GM19238 (cell line): ENCODE measurements around the gene EN2.
A peak's percentile ranks its signal among the peaks of the same experiment; 100 is the strongest.

Experiments used
- DNase-seq: peaks from one replicate; pipeline ENCODE4 v3.0.0; 2011; ENCODE audit warnings: low spot score; ENCODE audit not compliant: insufficient read length

EN2 gene

GRCh38 chr7:155458111-155458877 is at the start of gene EN2:
EN2 (plus strand) TSS chr7:155458129; CDS start chr7:155458378, 249 bp downstream.
- no peak for DNase-seq

GRCh38 chr7:155408651-155409586 is 49.0 kb upstream of the EN2 start:
- no peak for DNase-seq

- DNase-seq: no peak
These were observed 47.9 kb upstream of the EN2 start for GRCh38 chr7:155409980-155410379.

GRCh38 chr7:155410431-155410830 is 47.5 kb upstream of the EN2 start:
- no peak for DNase-seq

- no peak for DNase-seq
These were observed 46.1 kb upstream of the EN2 start for GRCh38 chr7:155411718-155412415.

GRCh38 chr7:155412416-155413253 is 45.3 kb upstream of the EN2 start:
- DNase-seq: peak; percentile 81

GRCh38 chr7:155414547-155415492 is 43.1 kb upstream of the EN2 start:
- DNase-seq: no peak

GRCh38 chr7:155416646-155417380 is 41.1 kb upstream of the EN2 start:
- no peak for DNase-seq

GRCh38 chr7:155418304-155418703 is 39.6 kb upstream of the EN2 start:
- no peak for DNase-seq

- no peak for DNase-seq
These were observed 38.8 kb upstream of the EN2 start for GRCh38 chr7:155418941-155419755.

- no peak for DNase-seq
These were observed 37.8 kb upstream of the EN2 start for GRCh38 chr7:155420116-155420515.

- no peak for DNase-seq
These were observed 35.8 kb upstream of the EN2 start for GRCh38 chr7:155422151-155422550.

GRCh38 chr7:155422599-155423336 is 35.2 kb upstream of the EN2 start:
- DNase-seq: no peak

GRCh38 chr7:155423337-155424285 is 34.3 kb upstream of the EN2 start:
- no peak for DNase-seq

GRCh38 chr7:155424301-155425010 is 33.5 kb upstream of the EN2 start:
- DNase-seq: no peak

- no peak for DNase-seq
These were observed 33.0 kb upstream of the EN2 start for GRCh38 chr7:155425011-155425340.
